ENCODE measurements around the gene C19orf25. TPM values are rescaled to one million over a fixed set of nuclear protein-coding genes. Genes with fewer than 3 reads are reported as not detected.

Gene C19orf25
- total RNA-seq, 1 donor from 2014 or later, result 21.6 TPM

- no peak for DNase-seq (ENCODE audit: low spot score)
These were observed 45.6 kb downstream of the C19orf25 start for GRCh38 chr19:1433119-1434039.

DNA sequence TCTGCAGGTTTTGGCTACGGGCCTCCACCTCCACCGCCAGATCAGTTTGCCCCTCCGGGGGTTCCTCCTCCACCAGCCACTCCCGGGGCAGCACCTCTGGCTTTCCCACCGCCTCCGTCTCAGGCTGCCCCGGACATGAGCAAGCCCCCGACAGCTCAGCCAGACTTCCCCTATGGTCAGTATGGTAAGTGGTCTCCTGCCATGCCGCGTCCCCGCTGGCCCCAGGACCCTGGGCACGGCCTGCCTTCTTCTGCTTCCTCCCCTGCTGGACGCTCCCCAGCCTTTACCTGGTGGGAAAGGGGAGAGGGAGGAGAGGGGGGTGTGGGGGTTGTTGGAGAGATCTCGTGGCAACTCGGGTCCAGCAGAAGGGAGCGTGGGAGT, 46.5 kb downstream of the C19orf25 start:
- DNase-seq (ENCODE audit: low spot score), result no peak

DNA sequence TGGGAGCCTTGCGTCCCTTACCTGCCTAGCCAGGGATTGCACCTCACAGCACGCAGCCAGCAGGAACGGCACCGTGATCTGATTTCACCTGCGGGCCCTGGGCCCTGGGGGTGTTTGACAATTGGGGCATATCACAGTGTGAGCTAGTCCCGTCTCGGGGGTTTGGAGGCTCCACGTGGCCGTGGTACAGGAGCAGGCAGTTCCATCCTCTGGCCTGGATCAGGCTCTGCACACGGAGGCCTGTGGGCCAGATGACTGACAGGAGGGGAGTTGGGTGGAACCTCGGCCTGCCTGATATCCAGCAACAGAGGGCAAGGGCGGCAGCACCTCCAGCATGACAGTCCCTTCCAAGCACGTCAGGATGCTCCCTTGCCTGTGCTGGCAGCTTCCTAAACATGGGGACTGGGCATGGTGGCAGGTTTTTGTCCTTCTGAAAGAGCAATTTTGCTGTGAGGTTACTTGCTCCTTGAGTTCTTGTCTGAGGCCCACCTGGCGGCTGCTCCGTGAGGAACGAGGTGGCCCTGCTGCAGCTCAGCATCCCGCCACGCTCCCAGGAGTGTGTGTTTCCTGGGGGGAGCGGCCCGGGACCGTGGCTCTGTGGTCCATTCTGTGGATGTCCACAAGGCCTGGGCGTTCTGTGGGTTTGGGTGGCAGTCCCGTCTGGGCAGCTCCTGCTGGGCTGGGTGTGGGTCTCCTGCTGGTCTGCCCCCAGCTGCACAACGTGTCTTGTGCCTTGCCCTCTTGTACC, 47.1 kb downstream of the C19orf25 start:
- no peak for DNase-seq (ENCODE audit: low spot score)

DNA sequence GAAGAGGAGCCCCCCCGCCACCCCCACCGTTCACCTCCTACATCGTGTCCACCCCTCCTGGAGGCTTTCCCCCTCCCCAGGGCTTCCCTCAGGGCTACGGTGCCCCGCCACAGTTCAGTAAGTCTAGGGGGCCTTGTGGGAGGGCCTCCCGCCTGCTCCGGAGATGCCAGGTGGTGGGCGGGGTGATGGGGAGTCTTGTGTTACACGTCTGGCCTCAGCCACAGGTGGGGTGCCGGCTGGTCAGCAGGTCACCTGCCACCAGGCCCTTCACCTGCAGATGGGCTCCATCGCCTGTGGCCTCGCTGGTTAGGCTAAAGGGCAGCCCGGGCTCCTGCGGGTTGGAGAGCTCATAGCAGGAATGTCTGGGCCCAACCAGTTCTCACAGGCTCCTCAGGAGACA, 48.8 kb downstream of the C19orf25 start:
- DNase-seq (ENCODE audit: low spot score), result no peak

DNA sequence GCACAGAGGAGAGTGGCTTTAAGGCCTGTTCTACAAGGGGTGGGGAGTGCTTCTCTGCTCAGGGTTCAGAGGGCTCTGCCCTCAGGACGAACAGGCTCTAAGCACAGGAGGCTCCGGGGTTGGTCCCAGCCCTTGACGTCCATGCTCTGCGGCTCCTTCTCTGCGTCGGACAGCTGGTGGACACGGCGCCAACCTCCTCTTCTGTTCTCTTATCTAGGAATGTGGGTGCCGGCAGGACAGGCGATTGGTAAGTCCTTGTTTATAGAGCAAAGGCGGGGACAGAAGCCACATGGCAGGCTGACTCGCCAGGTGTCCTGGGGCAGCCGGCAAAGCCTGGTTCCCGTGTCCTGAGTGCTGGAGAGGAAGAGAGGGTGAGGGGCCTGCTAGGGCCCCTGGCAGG, 49.3 kb downstream of the C19orf25 start:
- no peak for DNase-seq (ENCODE audit: low spot score)

DNA sequence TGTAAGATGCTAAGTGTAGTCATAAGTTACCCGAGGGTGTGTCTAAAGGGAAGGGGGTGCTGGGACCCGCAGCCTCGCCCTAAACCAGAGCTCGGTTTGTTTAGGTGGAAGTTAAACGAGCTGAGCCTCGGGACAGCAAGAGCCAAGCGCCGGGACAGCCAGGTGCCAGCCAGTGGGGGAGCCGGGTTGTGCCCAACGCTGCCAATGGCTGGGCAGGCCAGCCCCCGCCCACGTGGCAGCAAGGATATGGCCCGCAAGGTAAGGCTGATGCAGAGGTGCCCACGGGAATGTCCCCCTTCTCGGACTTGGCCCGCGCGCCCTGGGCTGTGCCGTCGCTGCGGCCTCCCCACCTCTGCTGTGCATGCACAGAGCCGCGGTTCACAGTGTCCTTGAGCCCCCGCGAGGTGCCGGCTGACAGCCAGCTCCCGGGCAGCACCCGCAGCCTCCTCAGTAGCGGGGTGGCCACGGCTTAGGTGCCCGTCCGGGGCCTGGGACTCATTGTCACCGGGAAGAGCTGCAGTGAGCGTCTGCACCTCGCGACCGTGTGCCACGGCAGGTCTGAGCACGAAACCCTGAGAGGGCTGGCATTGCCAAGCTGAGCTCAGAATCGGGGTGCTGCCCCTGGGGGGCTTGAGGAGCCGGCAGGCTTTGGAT, 50.1 kb downstream of the C19orf25 start:
- DNase-seq (ENCODE audit: low spot score), result no peak

DNA sequence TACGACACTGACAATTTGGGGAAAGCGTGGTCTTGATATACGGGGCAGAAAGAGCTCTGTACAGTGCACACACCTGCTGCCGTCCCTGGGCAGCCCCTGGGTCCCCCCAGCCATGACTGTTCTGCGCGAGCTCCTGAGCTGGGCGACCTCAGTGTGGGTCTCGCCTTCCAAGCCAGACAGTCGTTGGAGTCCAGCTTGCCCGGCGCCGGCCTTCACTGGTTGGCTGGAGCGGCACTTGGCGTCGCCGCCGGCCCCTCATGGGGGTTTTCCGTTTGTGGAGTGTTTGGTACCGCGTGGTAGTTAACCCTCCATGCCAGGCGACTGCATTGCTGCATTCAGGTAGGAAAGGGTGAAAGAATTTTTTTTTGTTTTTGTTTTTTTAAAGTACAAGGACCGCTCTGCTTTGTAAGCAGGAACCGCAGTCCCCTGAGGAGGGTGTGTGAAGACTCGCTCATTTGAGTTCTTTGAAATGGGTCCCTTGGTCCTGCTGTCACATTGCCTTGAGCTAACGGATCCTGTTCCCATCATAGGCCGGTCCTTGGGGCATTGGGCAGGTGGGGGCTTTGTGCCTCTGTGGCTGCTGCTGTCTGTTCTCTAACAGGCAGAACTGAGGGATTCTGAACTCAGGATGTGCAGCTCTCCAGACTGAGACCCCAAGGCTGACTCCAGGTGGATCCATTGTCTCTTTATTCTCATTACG, 51.6 kb downstream of the C19orf25 start:
- no peak for DNase-seq (ENCODE audit: low spot score)

DNA sequence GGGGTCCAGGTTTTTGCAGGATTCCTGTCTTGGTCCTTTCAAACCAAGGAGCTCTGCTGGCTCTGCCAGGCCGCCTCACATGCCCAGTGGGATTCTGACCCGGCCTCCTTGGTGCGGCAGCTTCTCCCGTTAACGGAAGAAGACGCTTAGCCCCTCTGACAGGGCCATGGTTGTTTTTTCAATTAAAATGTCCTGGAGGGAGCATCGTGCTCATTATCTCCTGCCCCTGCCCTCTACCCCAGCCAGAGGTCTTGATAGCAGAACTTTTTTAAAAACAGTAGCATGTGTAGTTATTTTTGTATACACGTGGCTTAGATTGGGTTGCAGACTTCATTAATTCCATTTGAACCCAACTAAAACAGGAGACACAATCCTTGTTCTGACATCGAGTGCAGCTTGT, 52.3 kb downstream of the C19orf25 start:
- DNase-seq (ENCODE audit: low spot score), result no peak

DNA sequence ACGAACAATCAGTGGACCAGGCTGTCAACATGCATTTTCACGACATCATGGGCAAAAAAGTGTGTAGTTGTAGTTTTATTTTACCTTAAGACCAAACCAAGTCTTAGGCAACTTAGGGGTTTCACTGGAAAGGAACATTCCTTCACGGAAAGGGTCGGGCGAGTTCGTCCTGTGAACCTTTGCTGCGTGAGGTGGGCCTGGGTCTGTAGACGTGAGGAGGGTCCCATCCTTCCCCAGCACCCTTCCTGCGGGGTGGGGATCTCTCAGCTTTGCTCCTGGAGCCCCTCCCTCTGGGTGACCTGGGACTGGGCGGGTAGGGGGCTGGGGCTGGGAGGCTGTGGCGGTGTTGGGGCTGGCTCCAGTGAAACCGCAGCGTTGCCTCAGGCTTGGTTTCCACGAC, 53.1 kb downstream of the C19orf25 start:
- no peak for DNase-seq (ENCODE audit: low spot score)

DNA sequence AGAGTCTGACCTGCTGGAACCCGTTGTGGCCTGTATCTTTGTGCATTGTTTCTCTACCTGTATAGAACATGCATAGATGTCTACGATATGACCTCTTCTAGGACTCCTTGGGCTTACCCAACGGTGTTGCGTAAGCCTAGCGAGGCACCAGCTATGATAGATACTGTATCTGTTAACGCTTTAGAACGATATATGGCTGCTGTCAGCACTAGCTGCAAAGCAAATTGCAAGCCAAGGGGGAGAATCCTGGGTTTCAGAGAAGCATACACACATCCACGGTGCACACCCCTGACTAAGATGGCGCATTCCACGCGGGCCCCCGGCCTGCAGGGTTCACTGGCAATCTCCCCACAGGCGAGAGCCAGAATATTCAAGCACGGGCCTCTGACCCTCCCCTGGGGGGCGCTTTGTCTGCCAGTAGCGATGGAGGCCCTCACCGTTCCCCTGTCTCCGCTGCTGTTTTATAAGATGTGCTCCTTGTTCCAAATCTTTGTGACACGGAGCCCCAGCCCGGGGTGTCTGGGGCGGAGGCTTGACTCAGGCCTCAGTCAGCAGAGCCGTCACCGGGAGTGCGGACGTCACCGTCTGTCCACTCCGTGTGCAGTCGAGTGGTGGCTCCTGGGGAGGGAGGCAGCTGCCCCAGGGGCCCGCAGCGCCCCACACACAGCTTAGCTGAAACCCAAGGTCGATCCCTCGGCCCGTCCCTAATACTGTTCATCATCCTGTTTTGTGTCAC, 53.7 kb downstream of the C19orf25 start:
- DNase-seq (ENCODE audit: low spot score), result no peak

GRCh38 chr19:1424192-1424955, 54.6 kb downstream of the C19orf25 start:
- DNase-seq (ENCODE audit: low spot score), result no peak

GRCh38 chr19:1423436-1424191, 55.4 kb downstream of the C19orf25 start:
- DNase-seq (ENCODE audit: low spot score), result no peak

Other genes with a start within 250 kb of the C19orf25 start
- 6.2 TPM for gene CBARP, start 241.2 kb downstream of the C19orf25 start, total RNA-seq
- 189 TPM for gene ATP5F1D, start 237.5 kb downstream of the C19orf25 start, total RNA-seq
- 156 TPM for gene MIDN, start 230.6 kb downstream of the C19orf25 start, total RNA-seq
- gene CIRBP, start 209.9 kb downstream of the C19orf25 start, total RNA-seq, result 243 TPM
- 53.2 TPM for gene FAM174C, start 203.7 kb downstream of the C19orf25 start, total RNA-seq
- gene EFNA2, start 193.3 kb downstream of the C19orf25 start, total RNA-seq, result not detected
- gene NDUFS7, start 95.3 kb downstream of the C19orf25 start, total RNA-seq, result 75.3 TPM
- 8.4 TPM for gene GAMT, start 77.7 kb downstream of the C19orf25 start, total RNA-seq
- gene DAZAP1, start 71.6 kb downstream of the C19orf25 start, total RNA-seq, result 110 TPM
- 909 TPM for gene RPS15, start 40.8 kb downstream of the C19orf25 start, total RNA-seq
- 0.10 TPM for gene APC2, start 29.1 kb downstream of the C19orf25 start, total RNA-seq
- 0.96 TPM for gene PCSK4, start 11.1 kb upstream of the C19orf25 start, total RNA-seq
- gene REEP6, start 12.0 kb upstream of the C19orf25 start, total RNA-seq, result 7.4 TPM
- gene ADAMTSL5, start 33.8 kb upstream of the C19orf25 start, total RNA-seq, result 1.8 TPM
- not detected for gene PLK5, start 44.9 kb upstream of the C19orf25 start, total RNA-seq
- 20.5 TPM for gene MEX3D, start 89.1 kb upstream of the C19orf25 start, total RNA-seq
- gene MBD3, start 113.7 kb upstream of the C19orf25 start, total RNA-seq, result 65.0 TPM
- 239 TPM for gene UQCR11, start 126.2 kb upstream of the C19orf25 start, total RNA-seq
- 44.4 TPM for gene TCF3, start 173.4 kb upstream of the C19orf25 start, total RNA-seq